Measurements from ENCODE around the gene INAFM2. TPM values are rescaled to one million over a fixed set of nuclear protein-coding genes. Genes with fewer than 3 reads are reported as not detected.

INAFM2 gene
- total RNA-seq, 4 donors from 2014 or later = 39.0 to 41.3 (median 40.7) TPM

GRCh38 chr15:40365016-40365415 is 41.5 kb downstream of the INAFM2 start:
- no peaks in the 10 kb centered on the region for H3K36me3 ChIP-seq
- no peak overlapping the region for H3K27ac ChIP-seq (replicated peaks in 1 of 4)
- intact Hi-C loops (cut with DNase I) = loop anchor here (5.0 kb wide), 1 partner anchor 43 kb away; the partner anchor contains the start of gene INAFM2
- H3K9me3 ChIP-seq = no peaks in the 10 kb centered on the region
- H3K4me3 ChIP-seq = no peak overlapping the region
- peaks cover 19 to 25% (median 21%) of the 10 kb centered on the region in 4 donors for H3K4me1 ChIP-seq
- no peak for DNase-seq (ENCODE audit: extremely low spot score)
- 90% methylated on average over 4 of the region's 5 CpGs for WGBS
- no peak for TF ChIP-seq POLR2AphosphoS5 (IDR thresholded peaks at IDR 0.05)
- no peak for TF ChIP-seq CTCF (IDR thresholded peaks at IDR 0.05)
- no peak for TF ChIP-seq EP300 (IDR thresholded peaks at IDR 0.05)
- no peak for TF ChIP-seq POLR2A (IDR thresholded peaks at IDR 0.05; ENCODE audit: low read depth)
- no peaks in the 10 kb centered on the region for H3K27me3 ChIP-seq

DNA sequence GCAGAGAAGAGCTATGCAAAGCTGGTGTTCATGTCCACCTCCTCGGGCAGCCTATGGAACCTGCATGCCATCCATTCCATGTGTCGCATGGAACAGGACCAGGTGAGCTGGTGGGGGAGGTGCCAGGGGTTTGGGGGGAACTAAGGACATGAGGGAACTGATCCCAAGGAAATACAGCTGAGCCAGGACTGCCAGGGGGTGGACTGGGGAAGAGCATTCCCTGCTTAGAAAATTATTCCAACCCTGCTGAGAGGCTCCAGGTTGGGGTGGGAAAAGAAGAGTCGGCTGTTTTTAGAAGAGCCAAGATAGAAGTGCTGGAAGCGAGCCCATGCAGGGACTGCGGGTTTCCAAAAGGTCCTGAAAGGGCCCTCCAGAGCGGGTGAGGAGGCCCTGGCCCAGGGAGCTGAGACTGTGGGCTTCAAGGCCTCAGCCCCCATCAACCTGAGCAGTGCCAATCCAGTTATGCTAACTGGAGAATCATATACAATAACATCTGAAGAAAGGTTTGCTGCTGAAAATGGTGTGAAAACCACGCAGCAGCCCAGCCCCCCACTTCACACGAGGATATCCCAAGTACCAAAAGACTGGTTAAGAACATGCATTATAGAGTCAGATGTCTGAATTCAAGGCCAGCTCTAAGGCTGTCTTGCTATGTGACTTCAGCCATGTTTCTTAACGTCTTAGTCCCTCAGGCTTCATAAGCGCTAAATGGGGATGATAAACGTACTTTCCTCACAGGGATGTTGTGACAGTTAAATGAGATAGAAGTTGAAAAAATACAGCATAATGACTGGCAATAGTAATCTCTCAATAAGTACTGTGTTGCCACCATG is 42.3 kb downstream of the INAFM2 start:
- Histone ChIP-seq H3K4me1 (peaks cover 19 to 25% (median 21%) of the 10 kb centered on the region in 4 donors), H3K4me3 (no peak overlapping the region), H3K27me3 (no peaks in the 10 kb centered on the region), H3K36me3 (no peaks in the 10 kb centered on the region), H3K9me3 (no peaks in the 10 kb centered on the region), H3K27ac (replicated peaks in 1 of 4) (no peak overlapping the region)
- no peak for DNase-seq (ENCODE audit: extremely low spot score)
- WGBS = 86% methylated on average over 9 of the region's 11 CpGs
- no peak for TF ChIP-seq EP300 (IDR thresholded peaks at IDR 0.05)
- no peak for TF ChIP-seq POLR2A (IDR thresholded peaks at IDR 0.05; ENCODE audit: low read depth)
- TF ChIP-seq POLR2AphosphoS5 (IDR thresholded peaks at IDR 0.05) = no peak
- TF ChIP-seq CTCF (IDR thresholded peaks at IDR 0.05) = no peak
- intact Hi-C loops (cut with DNase I) = loop anchor here (5.0 kb wide), 1 partner anchor 44 kb away; the partner anchor contains the start of gene INAFM2

GRCh38 chr15:40366457-40367370 is 43.2 kb downstream of the INAFM2 start:
- WGBS = 85% methylated on average over 11 of the region's 14 CpGs
- H3K27ac ChIP-seq (replicated peaks in 1 of 4) = peak overlapping the region in 1 of 4 donors; percentile 28
- intact Hi-C loops (cut with DNase I) = loop anchor here (5.0 kb wide), 1 partner anchor 44 kb away; the partner anchor contains the start of gene INAFM2
- no peaks in the 10 kb centered on the region for H3K27me3 ChIP-seq
- peaks cover 19 to 25% (median 21%) of the 10 kb centered on the region in 4 donors for H3K4me1 ChIP-seq
- H3K4me3 ChIP-seq = no peak overlapping the region
- TF ChIP-seq EP300 (IDR thresholded peaks at IDR 0.05) (no peak), POLR2AphosphoS5 (IDR thresholded peaks at IDR 0.05) (no peak), POLR2A (IDR thresholded peaks at IDR 0.05; ENCODE audit: low read depth) (no peak), CTCF (IDR thresholded peaks at IDR 0.05) (no peak)
- no peaks in the 10 kb centered on the region for H3K36me3 ChIP-seq
- H3K9me3 ChIP-seq = no peaks in the 10 kb centered on the region
- no peak for DNase-seq (ENCODE audit: extremely low spot score)

DNA sequence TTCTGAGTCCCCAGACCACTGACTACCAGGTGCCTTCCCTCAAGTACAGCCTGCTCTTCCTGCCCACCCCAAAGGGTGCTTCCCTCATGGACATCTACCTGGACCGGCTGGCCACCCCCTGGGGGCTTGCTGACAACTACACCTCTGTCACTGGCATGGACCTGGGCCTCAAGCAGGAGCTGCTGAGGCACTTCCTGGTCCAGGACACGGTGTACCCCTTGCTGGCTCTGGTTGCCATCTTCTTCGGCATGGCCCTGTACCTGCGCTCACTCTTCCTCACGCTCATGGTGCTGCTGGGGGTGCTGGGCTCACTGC is 43.8 kb downstream of the INAFM2 start:
- Histone ChIP-seq H3K27me3 (no peaks in the 10 kb centered on the region), H3K4me3 (peak overlapping the region; percentile 44 to 54 (median 50)), H3K27ac (replicated peaks in 1 of 4) (peak overlapping the region in 2 of 4 donors; percentile 28 to 48), H3K4me1 (peaks cover 19 to 25% (median 21%) of the 10 kb centered on the region in 4 donors), H3K36me3 (no peaks in the 10 kb centered on the region), H3K9me3 (no peaks in the 10 kb centered on the region)
- no peak for DNase-seq (ENCODE audit: extremely low spot score)
- TF ChIP-seq POLR2A (IDR thresholded peaks at IDR 0.05; ENCODE audit: low read depth) = no peak
- TF ChIP-seq CTCF (IDR thresholded peaks at IDR 0.05) = no peak
- TF ChIP-seq EP300 (IDR thresholded peaks at IDR 0.05) = no peak
- no peak for TF ChIP-seq POLR2AphosphoS5 (IDR thresholded peaks at IDR 0.05)
- WGBS = 85% methylated on average over 3 of the region's 5 CpGs
- intact Hi-C loops (cut with DNase I) = loop anchor here (5.0 kb wide), 1 partner anchor 45 kb away; the partner anchor contains the start of gene INAFM2

All from esophagus muscularis mucosa (tissue), 4 donors.